DMS153 treated with DMSO at 0.1 percent for 48 hours (cell line): ENCODE data around the gene SPTB.

Experiments used
- DNase-seq: peaks from one replicate; lab custom pipeline; 2025; ENCODE audit not compliant: unreplicated experiment; lab: John Stamatoyannopoulos, UW

SPTB gene

GRCh38 chr14:64698903-64699302 lies 180.8 kb downstream of the SPTB start:
- no peak for DNase-seq

DNA sequence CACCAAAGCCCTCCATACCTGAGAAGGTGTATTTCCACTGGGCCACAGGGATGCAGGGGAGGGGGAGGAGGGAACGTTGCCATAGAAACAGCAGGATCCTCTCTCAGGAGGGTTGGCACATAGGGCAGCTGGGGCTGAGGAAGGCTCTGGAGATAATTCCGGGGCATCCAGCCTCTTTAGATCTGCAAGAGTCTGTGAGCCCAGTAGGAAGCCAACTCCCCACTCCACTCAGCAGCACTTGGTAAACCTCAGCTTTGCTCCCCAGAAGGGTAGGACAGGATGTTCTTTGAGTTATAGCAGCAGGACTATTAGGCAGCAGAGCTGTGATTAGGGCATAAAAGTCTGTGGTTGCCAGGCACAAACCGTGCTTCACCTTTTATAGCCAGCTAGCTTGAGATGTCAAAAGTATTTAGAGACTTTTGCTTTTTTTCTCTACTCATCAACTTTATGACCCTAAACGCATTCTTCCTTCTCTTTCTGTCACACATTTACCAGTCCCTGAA lies 183.3 kb downstream of the SPTB start:
- no peak for DNase-seq
